ENCODE results near the gene ERFE.

Gene ERFE

DNA sequence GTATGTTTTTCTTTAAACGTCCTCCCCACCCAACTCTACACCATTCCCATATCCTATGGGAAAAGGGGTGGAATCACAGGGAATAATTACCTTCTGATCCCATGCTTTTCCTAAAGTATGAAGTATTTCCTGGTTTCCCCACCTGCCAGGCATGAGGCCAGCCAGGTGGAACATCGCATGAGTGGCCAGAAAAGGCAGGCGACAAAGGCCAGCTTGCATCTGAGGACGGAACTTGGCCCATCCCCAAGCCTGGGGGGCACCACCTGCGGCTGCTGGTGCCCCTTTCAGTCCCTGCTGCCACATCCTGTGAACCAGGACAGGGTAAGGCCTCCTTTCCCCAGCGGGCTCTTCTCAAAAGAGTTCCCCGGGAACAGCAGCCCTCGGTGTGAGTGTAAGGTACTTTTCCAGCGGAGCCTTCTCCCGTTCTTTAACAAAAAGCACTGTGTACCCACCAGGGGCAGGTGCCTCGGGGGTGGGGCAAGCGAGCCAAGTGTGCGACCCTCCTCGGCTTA lies 1.2 kb upstream of the ERFE start:
- no peak for DNase-seq

DNA sequence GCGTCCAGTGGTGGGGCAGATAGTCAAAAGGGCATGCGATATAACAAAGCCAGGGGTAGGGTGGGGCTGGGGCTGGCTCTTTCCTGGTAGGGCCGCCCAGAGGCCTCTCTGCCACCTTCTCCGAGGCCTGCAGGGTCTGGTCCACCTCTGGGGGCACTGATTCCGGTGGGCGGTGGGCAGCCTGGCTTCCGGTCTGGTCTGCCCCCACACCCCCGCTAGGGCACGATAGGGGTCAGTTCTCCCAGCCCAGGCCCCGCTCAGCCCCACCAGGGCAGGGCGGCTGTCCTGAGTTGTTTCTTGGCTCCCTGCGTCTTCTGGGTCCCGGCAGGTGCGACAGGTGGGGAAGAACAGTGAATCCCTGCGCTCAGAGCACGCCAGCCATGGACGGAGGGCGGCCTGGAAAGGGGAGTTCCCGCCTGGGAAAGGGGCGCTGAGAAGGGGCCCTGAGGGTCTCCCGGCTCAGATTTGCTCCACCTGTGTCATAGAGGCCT lies 707 bp upstream of the ERFE start:
- no peak for DNase-seq

DNA sequence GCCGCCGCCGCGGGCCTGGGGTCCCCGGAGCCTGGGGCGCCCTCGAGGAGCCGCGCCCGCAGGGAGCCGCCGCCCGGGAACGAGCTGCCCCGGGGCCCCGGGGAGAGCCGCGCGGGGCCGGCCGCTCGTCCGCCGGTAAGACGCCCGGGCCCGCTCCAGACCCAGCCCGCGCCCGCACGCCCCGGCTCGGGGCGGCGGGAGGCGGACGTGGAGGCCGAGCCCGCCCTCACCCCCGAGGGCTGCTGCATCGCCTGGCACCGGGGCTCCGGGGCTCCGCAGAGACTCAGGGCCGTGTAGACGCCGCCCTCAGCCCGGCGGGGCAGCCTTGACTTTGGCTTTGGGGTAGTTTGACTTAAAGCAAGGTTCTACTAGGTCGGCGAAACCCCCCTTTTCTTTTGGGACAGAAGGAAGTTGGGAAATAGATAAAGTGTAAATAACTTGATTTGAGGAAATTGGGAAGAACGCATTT lies 335 bp downstream of the ERFE start:
- DNase-seq: no peak

DNA sequence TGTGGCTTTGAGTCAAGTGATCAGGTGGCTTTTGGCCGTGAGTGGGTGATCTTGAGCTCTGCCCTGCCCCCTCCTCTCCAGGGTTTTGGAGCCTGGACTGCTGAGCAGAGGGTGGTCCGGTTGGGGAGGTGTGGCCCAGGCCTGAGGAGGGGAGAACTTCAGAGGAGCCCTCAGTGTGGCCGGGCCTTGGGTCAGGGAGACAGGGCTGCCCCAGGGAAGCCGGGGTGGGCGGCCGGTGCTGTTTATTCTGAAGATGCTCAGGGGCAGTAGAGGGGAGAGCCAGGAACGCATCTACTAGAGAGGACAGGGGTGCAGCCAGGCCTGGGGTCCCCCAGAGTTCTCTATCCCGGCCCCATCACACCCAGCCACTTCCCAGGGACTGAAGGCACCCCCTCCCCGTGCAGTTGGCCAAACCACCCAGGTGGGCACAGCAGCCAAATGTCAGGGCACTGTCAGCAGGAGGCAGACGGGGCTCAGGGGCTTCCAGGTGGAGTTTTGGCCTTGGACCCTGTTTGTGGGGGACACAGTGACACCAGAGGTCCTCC lies 963 bp downstream of the ERFE start:
- peak; percentile 55 for DNase-seq

DNA sequence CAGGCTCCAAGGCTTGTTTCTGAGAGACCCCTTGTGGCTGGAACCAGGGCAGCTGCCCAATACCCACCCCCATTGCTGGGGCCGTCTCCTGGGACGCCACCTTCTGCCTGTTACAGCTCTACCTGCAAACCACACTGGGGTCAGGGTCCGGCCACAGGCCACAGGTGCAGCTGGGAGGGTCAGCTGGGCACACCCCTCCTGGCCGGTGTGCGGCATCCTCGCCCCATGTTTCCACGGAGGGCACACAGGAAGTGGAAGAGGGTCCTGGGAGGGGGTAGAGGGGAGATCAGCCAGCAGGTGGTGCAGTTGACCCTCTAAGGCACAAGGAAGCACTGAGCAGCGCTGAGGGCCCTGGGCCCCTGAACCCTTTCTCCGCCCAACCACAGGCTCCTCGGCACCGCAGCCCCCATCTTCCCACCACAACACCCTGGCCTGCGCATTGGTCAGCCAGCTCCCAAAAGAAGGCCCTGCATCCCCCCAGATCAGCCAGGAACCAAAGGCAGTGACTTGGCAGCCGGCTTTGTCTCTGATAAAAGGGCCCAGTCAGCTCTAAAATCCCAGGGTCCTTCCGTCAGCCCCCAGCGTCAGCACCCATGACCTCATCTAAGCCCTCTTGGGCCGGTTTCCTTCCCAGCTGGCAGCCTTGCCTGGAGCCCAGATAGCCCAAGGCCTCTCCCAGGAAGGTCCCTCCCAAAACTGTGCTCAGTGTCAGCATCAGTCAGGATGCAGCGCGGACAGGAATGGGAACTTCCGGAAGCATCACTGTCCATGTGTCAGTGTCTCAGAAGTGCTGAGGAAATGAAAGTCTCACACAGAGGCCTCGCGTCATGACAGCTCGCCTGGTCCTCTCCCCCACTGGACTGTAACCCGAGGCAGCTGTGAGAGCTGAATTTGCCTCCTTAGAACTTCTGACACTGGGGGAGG lies 1.7 kb downstream of the ERFE start:
- peak; percentile 83 for DNase-seq

DNA sequence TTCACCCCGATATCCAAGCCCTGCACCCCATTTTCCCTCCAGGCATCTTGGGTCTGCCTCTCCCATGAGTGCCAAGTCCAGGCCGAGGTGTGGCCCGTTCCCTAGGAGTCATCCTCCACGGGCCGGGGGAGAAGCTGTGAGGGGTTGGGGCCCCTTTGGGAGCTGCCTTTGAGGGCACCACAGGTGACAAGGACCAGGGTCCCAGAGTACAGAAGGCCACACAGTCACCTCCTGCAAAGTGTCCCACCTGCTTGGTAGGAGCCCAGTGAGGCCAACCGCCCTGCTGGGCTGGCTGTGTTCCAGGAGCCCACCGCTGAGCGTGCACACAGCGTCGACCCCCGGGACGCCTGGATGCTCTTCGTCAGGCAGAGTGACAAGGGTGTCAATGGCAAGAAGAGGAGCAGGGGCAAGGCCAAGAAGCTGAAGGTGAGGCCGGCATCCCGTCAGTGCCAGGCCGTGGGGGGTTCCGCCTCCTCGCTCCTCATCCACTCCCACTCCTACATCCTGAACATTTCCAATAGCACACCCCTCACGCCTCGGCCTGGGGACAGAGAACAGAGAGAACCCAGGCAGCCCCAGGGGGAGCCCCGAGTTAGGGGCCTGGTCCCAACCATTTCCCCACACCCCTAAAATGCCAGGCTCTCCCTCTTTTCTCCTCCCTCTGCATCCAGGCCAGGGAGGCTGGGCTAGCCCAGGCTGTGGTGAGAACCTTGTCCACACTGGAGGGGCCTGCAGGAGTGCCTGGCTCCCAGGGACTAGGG lies 2.7 kb downstream of the ERFE start:
- DNase-seq: no peak

DNA sequence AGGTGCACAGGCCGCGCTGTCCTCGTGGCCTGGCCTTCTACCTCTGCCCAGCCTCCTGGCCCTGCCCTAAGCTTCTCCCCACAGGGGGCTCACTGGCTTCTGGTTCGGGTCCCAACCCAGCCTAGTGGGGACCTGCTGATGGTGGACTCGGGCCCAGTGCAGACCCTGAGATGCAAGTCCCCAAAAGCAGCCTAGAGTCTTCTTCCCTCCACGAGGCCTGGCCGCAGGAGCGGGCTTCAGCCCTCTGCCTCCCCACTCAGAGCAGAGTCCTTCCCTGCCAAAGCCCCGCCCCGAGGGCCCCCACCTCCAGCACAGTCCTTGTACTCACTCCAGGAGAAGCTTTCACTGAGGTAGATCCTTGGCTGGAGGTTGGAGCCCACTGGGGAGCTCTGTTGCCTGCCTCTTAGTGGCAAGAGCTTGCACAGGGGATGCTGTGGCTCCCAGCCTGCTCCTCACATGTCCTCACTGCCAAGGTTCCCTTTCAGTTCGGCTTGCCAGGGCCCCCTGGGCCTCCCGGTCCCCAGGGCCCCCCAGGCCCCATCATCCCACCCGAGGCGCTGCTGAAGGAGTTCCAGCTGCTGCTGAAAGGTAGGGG lies 3.6 kb downstream of the ERFE start:
- DNase-seq: peak; percentile 59

DNA sequence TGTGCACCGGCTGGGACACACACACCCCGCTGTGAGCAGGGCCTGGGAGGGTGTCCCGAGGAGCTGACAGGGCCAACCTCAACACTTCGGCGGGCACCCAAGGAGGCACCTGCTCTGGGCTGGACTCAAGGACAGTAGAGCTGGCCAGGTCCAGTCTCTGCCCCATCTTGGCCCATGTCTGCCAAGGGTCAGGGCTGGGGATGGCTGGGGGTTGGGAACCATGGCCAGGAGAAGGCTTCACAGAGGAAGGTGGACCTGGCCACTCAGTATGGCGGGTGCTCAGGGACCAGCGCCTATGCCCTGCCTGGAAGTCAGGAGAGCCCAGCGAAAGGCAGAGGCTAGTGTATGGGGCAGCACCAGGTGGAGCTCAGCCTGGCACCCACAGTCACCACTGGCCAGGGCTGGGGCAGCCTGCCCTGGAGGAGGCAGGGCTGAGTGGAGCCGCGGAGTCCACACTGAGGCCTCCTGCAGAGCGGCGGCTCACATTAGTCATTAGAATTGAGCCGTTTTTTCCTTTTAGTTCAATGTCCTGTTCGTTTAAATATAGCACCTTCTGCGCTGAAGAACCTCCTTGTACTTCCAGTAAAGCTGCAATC lies 4.2 kb downstream of the ERFE start:
- DNase-seq: peak; percentile 47

DNA sequence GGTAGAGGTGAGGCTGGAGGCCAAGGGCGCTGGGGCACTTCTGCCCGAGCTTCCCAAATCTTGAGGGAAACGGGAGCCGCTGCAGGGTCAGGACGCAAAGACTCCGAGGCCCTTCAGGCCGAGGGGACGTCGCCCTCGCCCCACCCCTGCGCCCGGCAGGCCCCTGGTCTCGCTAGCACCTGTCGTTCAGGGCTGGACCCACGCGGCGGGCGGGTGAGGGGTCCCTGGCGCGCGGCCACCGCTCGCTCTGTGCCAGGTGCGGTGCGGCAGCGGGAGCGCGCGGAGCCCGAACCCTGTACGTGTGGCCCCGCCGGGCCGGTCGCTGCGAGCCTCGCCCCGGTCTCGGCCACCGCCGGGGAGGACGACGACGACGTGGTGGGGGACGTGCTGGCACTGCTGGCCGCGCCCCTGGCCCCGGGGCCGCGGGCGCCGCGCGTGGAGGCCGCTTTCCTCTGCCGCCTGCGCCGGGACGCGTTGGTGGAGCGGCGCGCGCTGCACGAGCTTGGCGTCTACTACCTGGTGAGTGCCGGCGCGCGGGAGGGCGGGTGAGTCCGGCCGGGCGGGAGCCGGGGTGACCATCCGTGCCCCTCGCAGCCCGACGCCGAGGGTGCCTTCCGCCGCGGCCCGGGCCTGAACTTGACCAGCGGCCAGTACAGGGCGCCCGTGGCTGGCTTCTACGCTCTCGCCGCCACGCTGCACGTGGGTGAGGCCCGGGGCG lies 4.9 kb downstream of the ERFE start:
- no peak for DNase-seq

DNA sequence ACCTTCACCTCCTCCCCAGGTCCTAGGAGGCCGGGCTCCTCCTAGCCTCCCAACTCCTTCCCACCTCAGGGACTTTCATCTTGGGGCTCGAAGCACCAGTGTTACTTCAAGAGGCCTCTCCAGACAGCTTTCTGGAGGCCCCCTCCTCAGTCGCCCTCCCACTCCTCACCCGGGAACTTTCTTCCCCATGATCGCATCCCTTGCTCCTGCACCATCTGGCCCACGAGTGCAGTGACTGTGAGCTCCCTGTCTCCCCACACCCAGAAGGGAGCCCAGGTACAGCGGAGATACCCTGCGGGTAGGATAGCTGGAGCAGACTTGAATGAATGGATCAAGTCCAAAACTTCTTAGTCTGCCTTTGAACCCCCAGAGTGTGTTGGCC lies 6.1 kb downstream of the ERFE start:
- DNase-seq: no peak

DNA sequence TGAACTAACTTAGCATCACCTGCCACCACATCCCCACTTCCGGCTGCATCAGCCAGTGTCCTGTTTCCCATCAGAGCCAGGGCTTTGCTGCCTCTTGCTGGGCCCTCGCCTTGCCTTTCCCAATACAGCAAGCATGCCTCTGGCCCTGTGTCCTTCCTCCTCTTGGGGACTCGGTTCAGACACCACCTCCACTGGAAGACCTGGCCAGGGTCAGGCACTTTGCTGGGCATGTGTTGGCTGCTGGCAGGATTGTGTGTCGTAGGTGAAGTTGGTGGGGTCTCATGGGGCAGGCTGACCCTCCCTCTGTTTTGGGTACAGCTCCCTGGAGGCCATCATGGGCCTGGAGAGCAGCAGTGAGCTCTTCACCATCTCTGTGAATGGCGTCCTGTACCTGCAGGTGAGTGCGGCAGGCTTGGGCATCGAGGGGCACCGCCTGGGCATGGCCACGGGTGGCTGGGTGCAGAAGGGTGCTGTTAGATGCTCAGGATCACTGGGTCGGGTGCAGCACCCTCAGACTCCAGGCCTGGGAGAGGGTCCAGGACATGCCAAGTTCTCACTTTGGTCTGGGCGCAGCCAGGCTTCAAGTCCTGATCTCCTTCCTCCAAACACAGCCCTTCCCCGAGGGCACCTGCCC lies 6.6 kb downstream of the ERFE start:
- no peak for DNase-seq

DNA sequence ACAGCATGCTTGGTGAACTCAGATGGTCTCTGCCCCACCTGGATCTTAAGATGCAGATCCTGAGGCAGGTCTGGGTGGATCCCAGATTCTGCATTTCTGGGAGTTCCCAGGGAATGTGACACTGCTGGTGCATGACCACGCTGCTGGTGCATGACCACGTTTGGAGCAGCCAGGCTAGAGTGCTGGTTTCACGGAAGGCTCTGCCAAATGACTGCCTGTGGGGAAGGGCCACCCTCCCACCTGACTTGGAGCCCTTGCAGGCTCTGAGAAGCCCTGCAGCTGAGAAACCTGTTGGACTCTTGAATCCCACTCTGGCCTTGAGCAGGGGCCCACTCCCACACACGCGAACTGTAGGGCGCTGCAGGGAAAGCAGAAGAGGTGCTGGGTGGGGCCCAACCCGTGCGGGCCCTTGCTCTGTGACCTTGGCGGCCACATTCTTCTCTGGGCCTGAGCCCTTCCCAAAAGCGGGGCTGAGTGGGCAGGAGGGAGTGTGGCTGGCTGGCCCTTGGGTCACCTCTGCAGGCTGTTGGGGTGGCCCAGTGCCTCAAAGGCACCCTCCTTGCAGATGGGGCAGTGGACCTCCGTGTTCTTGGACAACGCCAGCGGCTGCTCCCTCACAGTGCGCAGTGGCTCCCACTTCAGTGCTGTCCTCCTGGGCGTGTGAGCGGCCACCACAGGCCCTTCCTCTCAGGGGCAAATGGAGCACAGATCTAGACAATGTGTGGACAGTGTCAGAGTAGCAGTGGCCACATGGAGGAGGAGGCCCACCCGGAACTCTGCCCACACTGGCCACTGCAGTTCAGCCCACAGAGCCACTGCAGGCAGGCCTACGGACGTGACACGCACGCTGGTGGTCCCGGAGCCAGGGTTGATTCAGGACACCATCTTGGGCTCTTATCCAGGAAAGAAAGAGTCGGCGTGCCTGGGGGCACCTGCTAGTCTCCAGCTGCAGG lies 7.9 kb downstream of the ERFE start:
- DNase-seq: peak; percentile 39

DNA sequence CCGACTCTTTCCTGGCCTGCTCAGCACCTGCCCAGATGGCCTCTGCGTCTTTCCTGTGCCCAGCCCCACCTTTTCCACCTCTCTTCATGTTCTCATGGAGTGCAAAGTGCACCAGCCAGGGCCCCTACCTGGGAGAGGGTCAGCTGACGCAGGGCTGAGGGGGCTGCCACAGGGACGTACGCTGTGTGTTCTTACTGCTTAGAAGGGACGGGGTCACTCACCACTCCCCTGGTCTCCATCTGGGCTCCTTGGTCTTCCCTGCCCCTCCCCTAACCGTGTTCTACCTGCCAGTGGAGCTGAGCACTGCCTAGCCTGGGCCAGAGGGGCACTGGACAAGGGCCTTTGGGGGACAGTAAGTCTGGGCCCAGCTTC lies 8.6 kb downstream of the ERFE start:
- DNase-seq: no peak

DNA sequence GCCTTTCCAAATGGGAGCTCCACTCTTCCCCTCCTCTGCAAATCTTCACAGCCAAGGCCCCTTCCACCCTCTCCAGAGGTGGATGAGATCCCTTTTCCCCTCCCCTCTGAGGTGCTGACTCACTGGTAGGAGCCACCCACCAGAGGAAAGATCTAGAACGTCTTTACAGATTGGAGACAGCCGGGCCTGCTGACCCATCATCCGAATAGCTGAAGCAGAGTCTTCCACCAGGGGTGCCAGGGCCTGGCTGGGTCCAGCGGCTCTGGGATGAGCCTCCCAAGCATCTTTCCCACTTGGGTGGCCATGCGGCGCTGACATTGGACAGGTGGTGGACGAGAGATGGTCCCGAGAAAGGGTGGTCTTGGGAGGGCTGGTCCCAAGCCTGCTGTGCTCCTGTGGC lies 9.0 kb downstream of the ERFE start:
- DNase-seq: peak; percentile 81

DNA sequence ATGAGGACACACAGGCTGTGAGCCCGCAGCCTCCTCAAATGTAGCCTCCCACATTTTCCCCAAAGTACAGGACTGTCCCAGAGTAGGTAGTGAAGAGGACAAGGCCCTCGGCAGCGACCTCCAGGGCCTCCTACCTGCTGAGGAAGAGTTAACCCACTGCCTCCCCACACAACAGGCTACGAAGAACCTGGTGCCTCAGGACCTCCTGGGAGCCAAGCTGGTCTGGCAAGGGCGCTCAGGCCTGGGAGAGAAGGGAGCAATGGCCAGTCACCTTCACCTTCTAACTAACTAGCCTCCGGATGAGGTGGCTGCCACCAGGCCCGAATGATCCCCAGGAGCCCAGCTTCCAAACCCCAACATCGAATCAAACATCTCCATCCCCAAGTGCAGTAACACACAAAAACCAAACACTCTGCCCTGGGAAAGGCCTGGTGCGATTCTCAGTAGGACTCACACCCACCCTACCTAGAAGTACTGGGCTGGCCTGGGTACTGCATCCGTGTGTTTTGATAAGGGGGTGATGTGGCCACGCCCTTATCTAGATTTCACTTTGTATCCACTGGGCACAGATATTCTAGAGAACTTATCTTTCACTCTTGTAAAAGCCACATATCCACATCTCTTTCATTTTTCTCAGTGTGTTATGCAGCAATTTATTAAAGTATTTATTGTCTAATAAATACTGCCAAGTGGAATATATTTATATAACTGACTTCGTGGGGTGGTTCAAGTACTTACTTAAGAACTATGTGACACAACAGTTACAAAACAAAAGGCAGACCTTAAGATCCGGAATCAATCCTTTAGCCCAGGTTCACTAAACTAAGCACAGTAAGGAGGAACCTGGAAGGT lies 9.7 kb downstream of the ERFE start:
- peak; percentile 99 for DNase-seq

DNA sequence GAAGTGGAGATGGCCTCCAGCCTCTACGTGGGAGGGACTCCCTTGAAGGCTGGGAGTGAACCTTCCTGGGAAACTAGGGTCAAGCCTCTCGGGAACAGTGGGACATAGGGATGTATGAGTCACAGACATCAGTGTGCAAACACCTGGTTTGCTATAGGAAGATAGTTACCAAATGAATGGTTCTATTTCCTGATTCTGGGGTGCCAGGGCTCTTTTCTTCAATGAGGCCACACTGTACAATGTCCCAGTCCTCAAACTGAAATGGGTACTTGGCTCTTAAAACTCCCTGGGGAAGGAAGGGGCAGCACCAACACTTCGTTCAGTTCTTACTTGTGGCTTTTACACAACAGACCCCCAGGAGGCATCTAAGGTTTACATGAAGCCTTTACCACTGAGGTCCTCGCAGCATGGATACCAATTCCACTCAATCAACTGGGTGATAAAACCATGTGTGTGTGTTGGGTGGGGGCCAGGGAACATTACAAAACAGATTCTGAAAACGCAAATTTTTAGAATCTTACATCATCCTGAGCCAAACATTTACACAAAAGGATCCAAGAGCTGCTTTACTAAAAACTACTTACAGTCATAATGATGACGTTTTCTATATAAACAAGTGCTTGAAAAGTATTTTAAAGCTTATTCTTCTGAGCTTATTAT lies 10.4 kb downstream of the ERFE start:
- DNase-seq: peak; percentile 92

DNA sequence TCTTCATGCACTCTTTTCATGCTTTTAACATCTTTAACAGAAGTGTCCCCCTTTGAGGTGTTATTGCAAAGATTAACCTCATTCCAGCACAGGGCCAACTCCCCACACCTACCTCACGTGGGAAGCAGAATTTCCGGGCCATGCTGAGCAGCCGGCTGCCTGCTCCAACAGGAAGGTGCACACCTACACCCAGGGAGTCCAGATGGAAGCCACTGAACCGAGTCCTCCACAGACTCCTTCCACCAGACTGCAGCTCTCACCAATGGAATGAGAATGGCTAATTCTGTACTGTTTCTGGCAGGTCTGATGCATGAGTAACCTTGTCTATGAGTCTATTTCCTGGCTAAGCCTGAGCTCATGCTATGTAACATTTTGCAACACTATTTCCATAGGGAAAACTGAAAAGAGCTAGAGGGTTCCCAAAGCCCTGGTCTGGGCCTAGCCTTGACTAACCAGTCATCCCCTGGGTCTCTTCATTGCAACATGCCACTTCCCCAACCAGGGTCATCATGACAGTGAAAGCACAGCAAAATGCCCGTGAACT lies 11.0 kb downstream of the ERFE start:
- no peak for DNase-seq

DNA sequence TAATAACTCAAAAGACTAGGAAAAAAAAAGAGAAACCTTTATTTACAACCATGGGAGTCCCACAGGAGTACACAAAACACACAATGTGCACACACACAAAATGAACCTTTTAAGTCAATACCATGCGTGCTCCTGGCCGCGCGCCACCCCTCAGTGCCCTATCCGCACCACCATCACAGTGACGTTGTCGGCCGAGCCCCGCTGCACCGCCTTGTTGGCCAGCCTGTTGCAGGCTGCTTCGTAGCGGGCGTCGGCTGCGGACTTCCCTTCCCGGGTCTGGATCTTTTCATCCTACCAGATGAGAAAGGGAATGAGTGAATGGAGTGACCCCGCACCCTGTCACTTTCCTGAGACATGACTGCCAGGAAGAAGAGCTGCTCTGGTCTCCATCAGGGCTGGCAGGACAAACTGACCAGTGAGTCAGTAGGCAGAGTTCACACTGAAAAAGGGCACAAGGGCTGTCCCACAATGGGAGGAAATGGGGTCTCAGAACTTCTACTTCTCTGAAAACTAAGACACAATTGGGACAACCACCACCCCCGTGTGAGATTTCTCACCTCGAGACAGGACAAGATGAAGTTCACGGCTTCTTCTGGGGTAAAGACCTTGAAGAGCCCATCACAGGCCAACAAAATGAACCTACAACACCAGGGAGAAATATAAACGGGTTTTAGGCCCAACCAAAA lies 11.8 kb downstream of the ERFE start:
- peak; percentile 46 for DNase-seq
